Mesenchymal stem cell (in vitro differentiated cells and primary cell): ENCODE results near the gene C2CD2.

Experiments used
- DNase-seq: peaks from one replicate; pipeline ENCODE4 v3.0.0-alpha.2; 2013
- H2AFZ ChIP-seq: one replicate; pipeline ENCODE4 v1.6.1; 2013; ENCODE audit warnings: low read depth, mild to moderate bottlenecking, control low read depth, inconsistent platforms, low read length, moderate library complexity
- H2AK5ac ChIP-seq: 2 replicates; pipeline ENCODE4 v1.6.1; 2013; ENCODE audit warnings: low read length, moderate library complexity, mild to moderate bottlenecking, inconsistent platforms; ENCODE audit not compliant: severe bottlenecking
- H2BK120ac ChIP-seq: one replicate; pipeline ENCODE4 v1.6.1; 2013; ENCODE audit warnings: low read depth, mild to moderate bottlenecking, inconsistent platforms, low read length, moderate library complexity
- H2BK12ac ChIP-seq, 2 experiments: one replicate each; pipeline ENCODE4 v1.6.1; 2013; ENCODE audit warnings: inconsistent platforms in 2 of 2, low read length in 2 of 2, mild to moderate bottlenecking in 2 of 2, moderate library complexity in 2 of 2, control low read depth in 1 of 2
- H2BK15ac ChIP-seq: one replicate; pipeline ENCODE4 v1.6.1; 2013; ENCODE audit warnings: mild to moderate bottlenecking, low read depth, inconsistent platforms; ENCODE audit not compliant: poor library complexity, severe bottlenecking
- H2BK5ac ChIP-seq: 2 replicates; pipeline ENCODE4 v1.6.1; 2013; ENCODE audit warnings: low read depth, mild to moderate bottlenecking, low read length, control low read depth, inconsistent platforms; ENCODE audit not compliant: poor library complexity, severe bottlenecking
- H3K14ac ChIP-seq, 2 experiments: one replicate each; pipeline ENCODE4 v1.6.1; 2013; ENCODE audit warnings: inconsistent platforms in 2 of 2, low read length in 2 of 2, control low read depth in 1 of 2, mild to moderate bottlenecking in 1 of 2, moderate library complexity in 1 of 2
- H3K18ac ChIP-seq, 2 experiments: one replicate each; pipeline ENCODE4 v1.6.1; 2013; ENCODE audit warnings: inconsistent platforms in 2 of 2, low read length in 2 of 2, control low read depth in 1 of 2, low read depth in 1 of 2, mild to moderate bottlenecking in 1 of 2
- H3K23ac ChIP-seq, 2 experiments: one replicate each; pipeline ENCODE4 v1.6.1; 2013; ENCODE audit warnings: inconsistent platforms in 2 of 2, low read length in 2 of 2, mild to moderate bottlenecking in 2 of 2, moderate library complexity in 2 of 2, control low read depth in 1 of 2
- H3K27ac ChIP-seq: 2 replicates; pipeline ENCODE4 v1.5.1; 2013; ENCODE audit warnings: mild to moderate bottlenecking, moderate library complexity, low read length, control low read depth, inconsistent platforms; ENCODE audit not compliant: poor library complexity, severe bottlenecking
- H3K27me3 ChIP-seq, 2 experiments: 2 replicates each; pipeline versions ENCODE4 v1.6.1 to v1.7.0; 2013; ENCODE audit warnings: low read length in 2 of 2, mild to moderate bottlenecking in 2 of 2, moderate library complexity in 2 of 2, control low read depth in 1 of 2, inconsistent platforms in 1 of 2; ENCODE audit not compliant: control insufficient read depth in 1 of 2, insufficient read depth in 1 of 2
- H3K36me3 ChIP-seq, 2 experiments: 2 replicates each; pipeline versions ENCODE4 v1.6.1 to v1.7.0; 2013; ENCODE audit warnings: low read length in 2 of 2, control low read depth in 1 of 2, inconsistent platforms in 1 of 2, low read depth in 1 of 2, mild to moderate bottlenecking in 1 of 2; ENCODE audit not compliant: insufficient read depth in 2 of 2, control insufficient read depth in 1 of 2
- H3K4ac ChIP-seq, 2 experiments: one replicate each; pipeline ENCODE4 v1.6.1; 2013; ENCODE audit warnings: inconsistent platforms in 2 of 2, low read length in 2 of 2, mild to moderate bottlenecking in 2 of 2, moderate library complexity in 2 of 2, control low read depth in 1 of 2, low read depth in 1 of 2
- H3K4me1 ChIP-seq: 2 replicates; pipeline ENCODE4 v1.6.1; 2013; ENCODE audit warnings: low read depth, low read length, control low read depth; ENCODE audit not compliant: control insufficient read depth, insufficient read depth
- H3K4me2 ChIP-seq: 2 replicates; pipeline ENCODE4 v1.6.1; 2013; ENCODE audit warnings: low read length, mild to moderate bottlenecking, inconsistent platforms; ENCODE audit not compliant: poor library complexity, severe bottlenecking
- H3K4me3 ChIP-seq, 2 experiments: 2 replicates each; pipeline versions ENCODE4 v1.5.1 to v1.7.0; 2013; ENCODE audit warnings: low read length in 2 of 2, mild to moderate bottlenecking in 2 of 2, control low read depth in 1 of 2, low read depth in 1 of 2; ENCODE audit not compliant: insufficient read depth in 1 of 2
- H3K79me1 ChIP-seq: replicated peaks from 2 replicates; pipeline ENCODE4 v1.6.1; 2013; ENCODE audit warnings: mild to moderate bottlenecking, control low read depth, low read length, inconsistent platforms; ENCODE audit not compliant: poor library complexity, severe bottlenecking
- H3K9ac ChIP-seq: 2 replicates; pipeline ENCODE4 v1.7.0; 2013; ENCODE audit warnings: mild to moderate bottlenecking, low read length, moderate library complexity
- H3K9me3 ChIP-seq: 2 replicates; pipeline ENCODE4 v1.7.0; 2013; ENCODE audit warnings: mild to moderate bottlenecking, low read length; ENCODE audit not compliant: control insufficient read depth
- H4K8ac ChIP-seq: one replicate; pipeline ENCODE4 v1.6.1; 2013; ENCODE audit warnings: inconsistent platforms, mild to moderate bottlenecking, low read length, moderate library complexity
- H4K91ac ChIP-seq: one replicate; pipeline ENCODE4 v1.6.1; 2013; ENCODE audit warnings: mild to moderate bottlenecking, low read length, inconsistent platforms
- WGBS: methylation state at CpG from one replicate; pipeline ENCODE4 v1.1.7; 2013; ENCODE audit warnings: mixed read lengths; 5-methylcytosine and 5-hydroxymethylcytosine counted together

Gene C2CD2

DNA sequence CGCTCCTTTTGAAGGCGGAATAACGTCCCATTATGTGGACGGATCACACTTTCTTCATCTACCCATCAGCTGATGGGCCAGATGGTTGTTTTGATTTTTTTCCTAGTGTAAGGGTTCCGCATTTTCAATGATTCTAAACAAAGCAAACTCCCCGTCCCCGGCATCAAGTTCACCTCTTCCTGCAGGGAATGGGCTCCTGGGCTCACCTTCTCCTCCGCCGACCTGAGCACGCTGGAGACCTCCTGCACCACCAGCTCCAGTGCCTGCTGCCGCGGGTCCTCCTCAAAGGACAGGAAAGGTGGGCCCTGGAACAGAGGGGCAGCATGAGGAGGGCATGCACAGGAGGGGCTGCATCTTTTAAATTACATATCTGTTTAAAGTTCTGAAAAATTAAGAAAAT, 11.9 kb downstream of the C2CD2 start:
- Histone ChIP-seq H3K4me1 (peaks cover 5% of the 10 kb centered on the region), H3K4me2 (no peak overlapping the region), H2BK5ac (no peak overlapping the region), H3K4me3 (no peak overlapping the region), H3K9ac (no peak overlapping the region), H3K27ac (no peak overlapping the region), H3K18ac (no peak overlapping the region), H3K79me1 (peaks cover 40% of the 10 kb centered on the region), H3K14ac (no peak overlapping the region), H2AFZ (no peak overlapping the region), H3K9me3 (no peaks in the 10 kb centered on the region), H3K4ac (no peak overlapping the region), H2BK15ac (no peak overlapping the region), H3K23ac (no peak overlapping the region), H2BK120ac (no peak overlapping the region), H4K91ac (no peak overlapping the region), H2AK5ac (no peak overlapping the region), H3K36me3 (peaks cover 6 to 22% of the 10 kb centered on the region in 2 experiments), H3K27me3 (no peaks in the 10 kb centered on the region), H4K8ac (no peak overlapping the region), H2BK12ac (no peak overlapping the region)
- WGBS, result 95% methylated on average over 8 of the region's 12 CpGs
- no peak for DNase-seq

DNA sequence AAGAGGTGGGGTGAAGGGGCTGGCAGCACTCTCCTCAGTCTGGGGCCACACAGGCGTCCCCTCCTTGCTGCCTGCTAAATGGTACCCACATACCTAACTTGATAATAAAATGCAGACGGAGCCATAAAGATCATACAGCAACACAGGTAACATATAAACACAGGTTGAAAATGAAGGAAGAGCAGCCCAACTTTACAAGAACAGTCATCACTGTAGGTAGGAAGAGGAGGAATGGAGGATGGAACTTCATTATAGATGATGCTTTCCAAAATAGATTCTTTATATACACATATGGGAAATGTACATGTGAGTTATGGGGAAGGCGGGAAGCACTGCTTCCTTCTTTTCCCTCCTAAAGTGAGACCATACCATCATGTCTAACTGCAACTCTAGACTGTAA, 13.4 kb downstream of the C2CD2 start:
- Histone ChIP-seq H3K4me3 (no peak overlapping the region), H2BK120ac (no peak overlapping the region), H2BK5ac (no peak overlapping the region), H3K18ac (no peak overlapping the region), H3K4me1 (peaks cover 5% of the 10 kb centered on the region), H2BK15ac (no peak overlapping the region), H3K27ac (no peak overlapping the region), H3K9ac (no peak overlapping the region), H3K36me3 (peaks cover 6 to 25% of the 10 kb centered on the region in 2 experiments), H3K14ac (no peak overlapping the region), H3K23ac (no peak overlapping the region), H2AFZ (no peak overlapping the region), H3K27me3 (no peaks in the 10 kb centered on the region), H3K4me2 (no peak overlapping the region), H3K4ac (no peak overlapping the region), H3K79me1 (peaks cover 35% of the 10 kb centered on the region), H2AK5ac (no peak overlapping the region), H3K9me3 (no peaks in the 10 kb centered on the region), H2BK12ac (no peak overlapping the region), H4K8ac (no peak overlapping the region), H4K91ac (no peak overlapping the region)
- WGBS, result 100% methylated on average over 2 of the region's 3 CpGs
- no peak for DNase-seq

DNA sequence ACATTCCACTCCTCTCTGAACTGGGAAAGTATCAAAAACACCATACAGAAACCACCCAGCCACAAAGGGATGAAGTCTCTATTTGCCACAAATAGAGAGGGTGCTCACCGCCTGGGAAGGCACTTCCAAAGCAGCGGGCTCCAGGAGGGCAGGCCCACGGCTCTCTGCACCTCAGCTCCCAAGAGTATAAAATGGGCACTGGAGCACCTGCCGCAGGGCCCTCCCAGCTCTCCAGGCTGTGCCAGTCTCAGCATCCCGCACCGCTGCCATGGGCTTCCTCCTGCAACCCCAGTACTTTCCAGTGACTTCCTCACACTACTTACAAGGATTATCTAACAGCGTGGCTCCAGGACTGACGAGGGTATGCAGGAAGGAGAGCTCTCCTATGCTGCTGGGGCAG, 14.4 kb downstream of the C2CD2 start:
- Histone ChIP-seq H2AFZ (no peak overlapping the region), H2BK15ac (no peak overlapping the region), H2BK5ac (no peak overlapping the region), H3K4ac (no peak overlapping the region), H2AK5ac (no peak overlapping the region), H3K9me3 (no peaks in the 10 kb centered on the region), H3K4me2 (no peak overlapping the region), H3K36me3 (peaks cover 6 to 25% of the 10 kb centered on the region in 2 experiments), H3K79me1 (peaks cover 32% of the 10 kb centered on the region), H3K18ac (no peak overlapping the region), H3K27ac (no peak overlapping the region), H3K4me3 (no peak overlapping the region), H3K23ac (no peak overlapping the region), H3K9ac (no peak overlapping the region), H2BK12ac (no peak overlapping the region), H3K14ac (no peak overlapping the region), H3K27me3 (no peaks in the 10 kb centered on the region), H4K91ac (no peak overlapping the region), H3K4me1 (peaks cover 5% of the 10 kb centered on the region), H4K8ac (no peak overlapping the region), H2BK120ac (no peak overlapping the region)
- WGBS, result 99% methylated on average over 8 of the region's 8 CpGs
- DNase-seq, result no peak

DNA sequence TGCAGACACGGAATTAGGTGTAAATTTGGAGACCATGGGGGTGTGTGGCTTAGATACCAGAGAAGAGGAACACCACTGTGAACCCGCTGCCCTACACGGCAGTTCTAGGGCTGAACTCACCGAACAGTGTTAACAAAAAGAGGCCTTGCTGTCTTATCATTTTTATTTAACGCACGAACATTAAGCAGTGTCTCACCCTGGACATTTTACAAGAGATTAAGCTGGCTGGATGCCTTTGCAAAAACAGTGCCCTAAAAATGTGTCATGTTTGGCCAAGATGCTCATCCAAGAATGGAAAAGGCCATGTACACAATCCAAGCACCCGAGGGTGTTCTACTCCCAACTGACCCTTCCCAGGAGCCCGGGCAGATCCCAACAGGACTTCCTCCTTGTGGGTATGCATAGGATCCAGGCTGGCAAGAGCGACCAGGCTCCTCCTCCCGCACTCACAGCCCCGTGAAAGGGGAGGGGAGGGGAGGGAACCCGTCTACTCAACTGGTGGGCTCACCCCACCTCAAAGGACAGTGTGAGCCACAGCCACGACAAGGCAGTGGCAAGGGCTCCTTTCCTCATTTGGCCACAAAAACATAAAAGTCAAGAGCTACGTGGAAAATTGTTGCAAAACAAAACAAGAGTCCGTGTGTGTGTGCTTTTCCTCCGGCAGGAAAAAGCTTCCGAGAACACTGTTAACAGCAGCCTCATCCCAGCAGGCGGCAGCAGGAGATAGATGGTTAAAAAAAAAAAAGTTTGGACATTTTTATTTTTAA, 20.3 kb downstream of the C2CD2 start:
- Histone ChIP-seq H3K4me2 (peak overlapping the region; percentile 40), H3K9ac (peak overlapping the region; percentile 87), H3K4me3 (peak overlapping the region; percentile 47 to 73), H3K9me3 (no peaks in the 10 kb centered on the region), H2BK120ac (no peak overlapping the region), H2AK5ac (no peak overlapping the region), H3K27ac (peak overlapping the region; percentile 17), H3K36me3 (peaks cover 0 to 4% of the 10 kb centered on the region in 2 experiments), H3K4me1 (peaks cover 17% of the 10 kb centered on the region), H4K8ac (peak overlapping the region; percentile 45), H3K79me1 (peaks cover 17% of the 10 kb centered on the region), H2AFZ (no peak overlapping the region), H3K14ac (no peak overlapping the region), H3K4ac (peak overlapping the region in 1 of 2 experiments; percentile 35), H4K91ac (peak overlapping the region; percentile 14), H3K23ac (no peak overlapping the region), H2BK5ac (no peak overlapping the region), H2BK12ac (no peak overlapping the region), H2BK15ac (no peak overlapping the region), H3K27me3 (no peaks in the 10 kb centered on the region), H3K18ac (peak overlapping the region in 1 of 2 experiments; percentile 29)
- DNase-seq, result peak; percentile 66
- WGBS, result 55% methylated on average over 17 of the region's 18 CpGs
